Stomach (tissue), 4 donors: ENCODE measurements around the gene AATK.

ENCODE experiments used
- EP300 ChIP-seq: sonication (generic); formaldehyde crosslinking; IDR thresholded peaks from one replicate; pipeline ENCODE4 v1.6.1; 2017; ENCODE audit warnings: antibody characterized with exemption
- POLR2A ChIP-seq, 4 donors: fragments of 450-650 bp; IDR thresholded peaks; one replicate each; pipeline ENCODE4 v1.6.1; 2016; ENCODE audit warnings: antibody characterized with exemption in 4 of 4, control low read depth in 2 of 4, mild to moderate bottlenecking in 1 of 4, moderate library complexity in 1 of 4
- POLR2AphosphoS5 ChIP-seq, 3 donors: sonication (generic); formaldehyde crosslinking; IDR thresholded peaks; one replicate each; pipeline ENCODE4 v1.6.1; 2016; ENCODE audit warnings: antibody characterized with exemption in 3 of 3
- TF ChIP-seq, protein P1 (sequence below), 7 experiments: fragments of 450-650 bp in 4 of 7; fragments of 200-600 bp in 3 of 7; sonication (generic) in 3 of 7; IDR thresholded peaks; one replicate each; pipeline ENCODE4 v1.5.1; 2016 to 2019; ENCODE audit warnings: antibody characterized with exemption in 7 of 7, control low read depth in 2 of 7, mild to moderate bottlenecking in 1 of 7

DNA sequence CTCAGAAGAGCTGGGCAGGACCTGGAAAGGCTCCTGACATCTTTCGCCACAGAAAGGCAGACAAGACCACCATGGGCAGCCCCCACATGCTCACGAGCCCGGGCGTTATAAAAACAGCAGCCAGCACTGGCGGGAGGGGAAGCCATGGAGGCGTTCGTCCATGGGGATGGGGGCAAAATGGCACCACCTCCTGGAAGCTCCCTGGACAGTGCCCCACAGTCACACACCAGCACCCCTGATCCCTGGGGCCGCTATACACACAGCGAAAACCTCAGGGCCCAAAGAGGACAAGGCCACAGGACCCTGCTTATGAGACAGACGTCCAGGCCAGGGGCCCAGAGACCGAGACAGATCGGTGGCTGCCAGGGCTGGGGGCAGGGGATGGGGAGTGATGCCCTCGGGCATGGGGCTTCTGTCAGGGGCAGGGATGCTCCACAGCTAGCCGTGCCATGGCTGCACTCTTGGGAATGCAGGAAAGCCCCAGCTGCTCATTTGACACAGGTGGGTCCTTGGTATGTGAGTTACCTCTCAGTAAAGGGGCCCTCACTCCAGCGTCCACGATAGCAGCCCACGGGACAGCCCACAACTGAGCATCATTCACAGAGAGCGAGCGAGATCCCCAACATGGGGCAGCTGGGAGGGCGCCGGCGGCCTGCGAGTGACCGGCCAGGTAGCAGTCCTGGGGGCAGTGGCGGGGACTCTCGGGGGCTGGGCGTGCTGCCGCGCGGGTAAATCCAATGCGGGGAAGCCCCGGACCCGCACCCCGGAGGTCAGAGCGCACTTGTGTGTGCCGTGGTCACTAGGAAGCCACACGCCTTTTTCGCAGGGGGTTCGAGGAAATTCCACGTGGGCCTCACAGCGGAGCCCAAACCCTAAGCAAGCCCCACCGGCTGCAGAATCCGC, 7.1 kb downstream of the AATK start:
- TF ChIP-seq, protein P1, sequence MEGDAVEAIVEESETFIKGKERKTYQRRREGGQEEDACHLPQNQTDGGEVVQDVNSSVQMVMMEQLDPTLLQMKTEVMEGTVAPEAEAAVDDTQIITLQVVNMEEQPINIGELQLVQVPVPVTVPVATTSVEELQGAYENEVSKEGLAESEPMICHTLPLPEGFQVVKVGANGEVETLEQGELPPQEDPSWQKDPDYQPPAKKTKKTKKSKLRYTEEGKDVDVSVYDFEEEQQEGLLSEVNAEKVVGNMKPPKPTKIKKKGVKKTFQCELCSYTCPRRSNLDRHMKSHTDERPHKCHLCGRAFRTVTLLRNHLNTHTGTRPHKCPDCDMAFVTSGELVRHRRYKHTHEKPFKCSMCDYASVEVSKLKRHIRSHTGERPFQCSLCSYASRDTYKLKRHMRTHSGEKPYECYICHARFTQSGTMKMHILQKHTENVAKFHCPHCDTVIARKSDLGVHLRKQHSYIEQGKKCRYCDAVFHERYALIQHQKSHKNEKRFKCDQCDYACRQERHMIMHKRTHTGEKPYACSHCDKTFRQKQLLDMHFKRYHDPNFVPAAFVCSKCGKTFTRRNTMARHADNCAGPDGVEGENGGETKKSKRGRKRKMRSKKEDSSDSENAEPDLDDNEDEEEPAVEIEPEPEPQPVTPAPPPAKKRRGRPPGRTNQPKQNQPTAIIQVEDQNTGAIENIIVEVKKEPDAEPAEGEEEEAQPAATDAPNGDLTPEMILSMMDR (IDR thresholded peaks at IDR 0.05), result no peak
- TF ChIP-seq POLR2A (IDR thresholded peaks at IDR 0.05) (no peak), POLR2AphosphoS5 (IDR thresholded peaks at IDR 0.05) (no peak), EP300 (no peak)
